HepG2 (cell line): ENCODE measurements around the gene GNMT. TPM values are rescaled to one million over a fixed set of nuclear protein-coding genes. Genes with fewer than 3 reads are reported as not detected.

Experiments used
- CBX5 ChIP-seq: sonication (generic); formaldehyde crosslinking; IDR thresholded peaks from 2 replicates; pipeline ENCODE4 v1.4.0; 2020; ENCODE audit warnings: missing genetic modification reagents, borderline replicate concordance
- ELF1 ChIP-seq: sonication (generic); formaldehyde crosslinking; IDR thresholded peaks from 2 replicates; pipeline ENCODE4 v1.4.0; 2020; ENCODE audit warnings: missing genetic modification reagents
- ELF3 ChIP-seq: IDR thresholded peaks from 2 replicates; pipeline ENCODE4 v1.6.1; 2016; ENCODE audit warnings: missing genetic modification reagents, missing compliant biosample characterization
- EP300 ChIP-seq, 3 experiments: sonication (generic) in 1 of 3; formaldehyde crosslinking in 1 of 3; IDR thresholded peaks; 2 replicates each; pipeline versions ENCODE4 v1.5.1 to v1.6.1; 2011 to 2020; ENCODE audit warnings: low read depth in 2 of 3, low read length in 2 of 3, borderline replicate concordance in 1 of 3, improper control_type of control experiment in 1 of 3, mild to moderate bottlenecking in 1 of 3, missing genetic modification reagents in 1 of 3, moderate library complexity in 1 of 3
- IRF1 ChIP-seq: sonication (generic); formaldehyde crosslinking; IDR thresholded peaks from 2 replicates; pipeline ENCODE4 v1.4.0; 2020; ENCODE audit warnings: low read depth, mild to moderate bottlenecking, missing genetic modification reagents
- JUNB ChIP-seq: sonication (generic); formaldehyde crosslinking; IDR thresholded peaks from 2 replicates; pipeline ENCODE4 v1.8.0; 2022; ENCODE audit warnings: missing genetic modification reagents, mild to moderate bottlenecking, borderline replicate concordance
- NR3C1 ChIP-seq: sonication (generic); formaldehyde crosslinking; IDR thresholded peaks from 2 replicates; pipeline ENCODE4 v1.4.0; 2020; ENCODE audit warnings: missing genetic modification reagents
- PITX1 ChIP-seq: sonication (generic); formaldehyde crosslinking; IDR thresholded peaks from 2 replicates; pipeline ENCODE4 v1.5.1; 2020; ENCODE audit warnings: mild to moderate bottlenecking, missing genetic modification reagents
- PRPF4 ChIP-seq: fragments of 200-400 bp; formaldehyde crosslinking; IDR thresholded peaks from 2 replicates; pipeline ENCODE4 v1.6.1; 2016; ENCODE audit warnings: low read length, low read depth; ENCODE audit not compliant: poor library complexity, severe bottlenecking
- PTBP1 ChIP-seq: fragments of 200-400 bp; formaldehyde crosslinking; IDR thresholded peaks from 2 replicates; pipeline ENCODE4 v1.6.1; 2018; ENCODE audit warnings: low read length, low read depth; ENCODE audit not compliant: poor library complexity, severe bottlenecking
- SP1 ChIP-seq, 2 experiments: fragments of 450-650 bp in 1 of 2; sonication (generic) in 1 of 2; formaldehyde crosslinking in 1 of 2; IDR thresholded peaks; 2 replicates each; pipeline versions ENCODE4 v1.4.0 to v1.6.1; 2016 to 2020; ENCODE audit warnings: missing genetic modification reagents in 1 of 2
- STAT6 ChIP-seq: sonication (generic); formaldehyde crosslinking; IDR thresholded peaks from 2 replicates; pipeline ENCODE4 v1.4.0; 2020; ENCODE audit warnings: missing genetic modification reagents, mild to moderate bottlenecking, borderline replicate concordance
- TBL1XR1 ChIP-seq: fragments of 150-350 bp; IDR thresholded peaks from 2 replicates; pipeline ENCODE4 v1.6.1; 2014; ENCODE audit warnings: borderline replicate concordance, low read length; ENCODE audit not compliant: partially characterized antibody
- ZNF296 ChIP-seq: sonication (generic); formaldehyde crosslinking; conservative IDR thresholded peaks from 2 replicates; pipeline ENCODE4 v1.5.0; 2020; ENCODE audit warnings: mild to moderate bottlenecking, missing genetic modification reagents
- polyA plus RNA-seq, 8 experiments: library from polyadenylated mRNA; depleted of rRNA in 3 of 8; stranded (reverse) in 7 of 8; unstranded in 1 of 8; fragments of >200 nt; fragmentation: Illumina TruSeq in 4 of 8; extraction: Trizol in 4 of 8; gene quantifications; 2 replicates each; pipeline versions ENCODE4 v1.2.1 to v1.2.3, GENCODE V29; 2011 to 2016; ENCODE audit warnings: low read depth in 4 of 8, missing spikeins in 1 of 8, mixed read lengths in 1 of 8; ENCODE audit not compliant: insufficient read depth in 1 of 8
- total RNA-seq, 5 experiments: library from RNA; depleted of rRNA; stranded (reverse); fragments of >200 nt; fragmentation: Illumina TruSeq; extraction: Trizol; gene quantifications; 2 replicates each; pipeline ENCODE4 v1.2.3, GENCODE V29; 2016; ENCODE audit warnings: low read depth in 1 of 5

Gene GNMT
- total and polyA plus RNA-seq, 2 of the 13 experiments (the other 11 are each of a cell fraction or from before 2014, with no cell fraction given): 2.8 to 7.0 TPM

GRCh38 chr6:42978839-42979522, 18.4 kb downstream of the GNMT start, which contains the start of gene PEX6 (continued):
- TF ChIP-seq ELF1 (CRISPR knock-in tag) (peak; percentile 93), CBX5 (CRISPR knock-in tag) (peak; percentile 75; the same call in 1 of the 2 replicates), PRPF4 (no peak), EP300 (IDR thresholded peaks at IDR 0.05; ENCODE audit: low read depth in 2 of 2, low read length in 2 of 2) (no peak; a peak in 1 of 4 replicates), EP300 (CRISPR knock-in tag; IDR thresholded peaks at IDR 0.05; ENCODE audit: borderline replicate concordance) (peak; percentile 16; the same call in 1 of the 2 replicates), ZNF296 (CRISPR knock-in tag) (no peak; the same call in 1 of the 2 replicates), JUNB (CRISPR knock-in tag) (no peak), PTBP1 (no peak), NR3C1 (no peak), TBL1XR1 (no peak), ELF3 (CRISPR knock-in tag) (peak; percentile 92), STAT6 (CRISPR knock-in tag) (peak; percentile 86; the same call in 1 of the 2 replicates), IRF1 (CRISPR knock-in tag) (no peak), SP1 (IDR thresholded peaks at IDR 0.05) (no peak), SP1 (CRISPR knock-in tag; IDR thresholded peaks at IDR 0.05) (peak; percentile 32; the same call in 1 of the 2 replicates), PITX1 (CRISPR knock-in tag) (peak; percentile 84)
